Neuronal stem cell (in vitro differentiated cells): ENCODE data around the gene RASAL2.

Experiments used
- DNase-seq: peaks from one replicate; pipeline ENCODE4 v3.0.0-alpha.2; 2013; ENCODE audit warnings: low spot score
- H2AFZ ChIP-seq: one replicate; pipeline ENCODE4 v1.6.1; 2013; ENCODE audit warnings: mild to moderate bottlenecking, low read length, inconsistent platforms
- H2AK5ac ChIP-seq: 2 replicates; pipeline ENCODE4 v1.6.1; 2013; ENCODE audit warnings: low read depth, mild to moderate bottlenecking, inconsistent platforms, low read length, moderate library complexity, mixed read lengths
- H2BK120ac ChIP-seq: 2 replicates; pipeline ENCODE4 v1.6.1; 2013; ENCODE audit warnings: low read depth, mild to moderate bottlenecking, inconsistent platforms, low read length, moderate library complexity, mixed read lengths
- H2BK12ac ChIP-seq: one replicate; pipeline ENCODE4 v1.6.1; 2013; ENCODE audit warnings: low read length, inconsistent platforms
- H2BK15ac ChIP-seq: 2 replicates; pipeline ENCODE4 v1.6.1; 2013; ENCODE audit warnings: mild to moderate bottlenecking, low read length, inconsistent platforms, mixed read lengths
- H2BK5ac ChIP-seq: one replicate; pipeline ENCODE4 v1.6.1; 2013; ENCODE audit warnings: inconsistent platforms, mild to moderate bottlenecking, low read length, moderate library complexity
- H3K14ac ChIP-seq: one replicate; pipeline ENCODE4 v1.6.1; 2013; ENCODE audit warnings: low read length, inconsistent platforms
- H3K18ac ChIP-seq: 2 replicates; pipeline ENCODE4 v1.6.1; 2013; ENCODE audit warnings: low read length, inconsistent platforms
- H3K23ac ChIP-seq: 2 replicates; pipeline ENCODE4 v1.6.1; 2013; ENCODE audit warnings: low read depth, mild to moderate bottlenecking, mixed read lengths, low read length, inconsistent platforms; ENCODE audit not compliant: poor library complexity
- H3K27ac ChIP-seq: replicated peaks from 3 replicates; pipeline ENCODE4 v1.5.1; 2013; ENCODE audit warnings: low read length, inconsistent platforms
- H3K27me3 ChIP-seq, 3 experiments: 2 replicates each; pipeline ENCODE4 v1.6.1; 2013; ENCODE audit warnings: low read length in 3 of 3, mild to moderate bottlenecking in 2 of 3, inconsistent platforms in 1 of 3, low read depth in 1 of 3, mixed read lengths in 1 of 3, moderate library complexity in 1 of 3; ENCODE audit not compliant: control insufficient read depth in 3 of 3, insufficient read depth in 3 of 3
- H3K36me3 ChIP-seq, 2 donors: replicated peaks in 1 of 2; 2 replicates each; pipeline ENCODE4 v1.6.1; 2013; ENCODE audit warnings: low read length in 2 of 2; ENCODE audit not compliant: control insufficient read depth in 2 of 2, insufficient read depth in 2 of 2
- H3K4ac ChIP-seq: 2 replicates; pipeline ENCODE4 v1.6.1; 2013; ENCODE audit warnings: inconsistent platforms, mild to moderate bottlenecking, low read length, moderate library complexity
- H3K4me1 ChIP-seq, 2 donors: 1 replicate in 1 of 2; 2 replicates in 1 of 2; pipeline ENCODE4 v1.6.1; 2013; ENCODE audit warnings: low read length in 2 of 2, low read depth in 1 of 2; ENCODE audit not compliant: control insufficient read depth in 2 of 2, insufficient read depth in 1 of 2
- H3K4me2 ChIP-seq: one replicate; pipeline ENCODE4 v1.6.1; 2013; ENCODE audit warnings: mild to moderate bottlenecking, low read length, inconsistent platforms; ENCODE audit not compliant: insufficient read depth, poor library complexity, severe bottlenecking
- H3K4me3 ChIP-seq, 2 donors: 2 replicates each; pipeline ENCODE4 v1.5.1; 2013; ENCODE audit warnings: low read length in 2 of 2, mild to moderate bottlenecking in 2 of 2, inconsistent platforms in 1 of 2, moderate library complexity in 1 of 2
- H3K79me1 ChIP-seq: one replicate; pipeline ENCODE4 v1.6.1; 2013; ENCODE audit warnings: low read depth, mild to moderate bottlenecking, inconsistent platforms, low read length, moderate library complexity
- H3K9ac ChIP-seq: one replicate; pipeline ENCODE4 v1.6.1; 2013; ENCODE audit warnings: mild to moderate bottlenecking, low read depth, low read length, inconsistent platforms; ENCODE audit not compliant: poor library complexity
- H3K9me3 ChIP-seq, 2 donors: replicated peaks in 1 of 2; 2 replicates each; pipeline versions ENCODE3 to v1.6.1; 2013; ENCODE audit warnings: low read length in 2 of 2, mild to moderate bottlenecking in 2 of 2, inconsistent platforms in 1 of 2, low read depth in 1 of 2, mixed read lengths in 1 of 2, moderate library complexity in 1 of 2; ENCODE audit not compliant: control insufficient read depth in 2 of 2, insufficient read depth in 1 of 2
- H4K8ac ChIP-seq: one replicate; pipeline ENCODE4 v1.6.1; 2013; ENCODE audit warnings: low read depth, mild to moderate bottlenecking, inconsistent platforms, low read length, moderate library complexity
- H4K91ac ChIP-seq: one replicate; pipeline ENCODE4 v1.6.1; 2013; ENCODE audit warnings: low read length, low read depth, mild to moderate bottlenecking, inconsistent platforms; ENCODE audit not compliant: poor library complexity
- WGBS, 2 donors: extraction: QIAGEN DNeasy Blood & Tissue Kit; methylation state at CpG; one replicate each; pipeline ENCODE4 v1.1.7; 2013; ENCODE audit warnings: missing lambda C conversion rate in 2 of 2, mixed read lengths in 1 of 2; ENCODE audit not compliant: insufficient read length in 2 of 2, insufficient replicate concordance in 1 of 2; ENCODE audit errors: extremely low coverage in 2 of 2; 5-methylcytosine and 5-hydroxymethylcytosine counted together

Gene RASAL2

DNA sequence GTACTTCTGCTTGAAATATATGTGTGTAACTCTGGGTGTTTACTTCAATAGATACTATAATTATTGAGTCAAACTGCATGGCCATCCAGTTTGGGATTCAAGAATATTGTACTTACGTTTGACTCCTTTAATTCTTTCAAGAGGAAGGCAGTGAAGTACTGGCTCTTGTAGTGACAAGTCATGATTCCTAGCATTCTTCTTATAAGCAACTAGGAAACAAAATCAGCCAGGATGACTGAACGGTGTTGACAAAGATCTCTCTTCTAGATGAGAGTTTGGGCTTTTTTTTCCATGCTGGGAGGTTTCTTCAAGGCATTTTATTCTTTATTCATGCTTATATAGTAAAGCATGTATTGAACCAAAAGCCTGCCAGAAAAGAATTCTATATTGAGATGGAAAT lies 344.5 kb downstream of the RASAL2 start:
- Histone ChIP-seq H3K18ac (no peak overlapping the region), H3K14ac (no peak overlapping the region), H3K9ac (no peak overlapping the region), H2BK15ac (no peak overlapping the region), H2BK120ac (no peak overlapping the region), H3K4ac (no peak overlapping the region), H3K23ac (no peak overlapping the region), H3K36me3 (peaks cover 6 to 32% of the 10 kb centered on the region in 2 donors), H3K4me2 (no peak overlapping the region), H2BK12ac (no peak overlapping the region), H2AFZ (no peak overlapping the region), H4K91ac (no peak overlapping the region), H2AK5ac (no peak overlapping the region), H3K9me3 (no peaks in the 10 kb centered on the region), H2BK5ac (no peak overlapping the region), H4K8ac (no peak overlapping the region), H3K27me3 (no peaks in the 10 kb centered on the region), H3K4me1 (peaks cover 0 to 11% of the 10 kb centered on the region in 2 donors), H3K4me3 (no peak overlapping the region), H3K27ac (no peak overlapping the region), H3K79me1 (no peaks in the 10 kb centered on the region)
- peak; percentile 9 for DNase-seq
- no CpG with 5 or more reads among the region's 2 CpGs for WGBS, 2 donors

DNA sequence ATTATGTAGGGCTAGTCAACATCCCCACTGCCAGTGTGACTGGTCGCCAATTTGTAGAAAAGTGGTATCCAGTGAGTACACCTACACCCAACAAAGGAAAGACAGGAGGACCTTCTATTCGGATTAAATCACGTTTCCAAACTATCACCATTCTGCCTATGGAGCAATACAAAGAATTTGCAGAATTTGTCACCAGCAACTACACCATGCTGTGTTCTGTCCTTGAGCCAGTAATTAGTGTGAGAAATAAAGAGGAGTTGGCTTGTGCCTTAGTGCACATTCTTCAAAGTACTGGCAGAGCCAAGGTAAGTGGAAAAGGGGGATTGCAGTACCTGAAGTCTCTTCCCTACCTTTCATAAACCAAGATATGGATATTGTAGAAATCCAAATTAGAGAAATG lies 349.0 kb downstream of the RASAL2 start:
- Histone ChIP-seq H2BK5ac (no peak overlapping the region), H2AK5ac (no peak overlapping the region), H3K4me2 (no peak overlapping the region), H2BK15ac (no peak overlapping the region), H3K79me1 (no peaks in the 10 kb centered on the region), H3K18ac (no peak overlapping the region), H3K9ac (no peak overlapping the region), H3K9me3 (no peaks in the 10 kb centered on the region), H3K4me3 (no peak overlapping the region), H2AFZ (no peak overlapping the region), H3K36me3 (peaks cover 6 to 68% of the 10 kb centered on the region in 2 donors), H3K14ac (no peak overlapping the region), H3K27ac (no peak overlapping the region), H3K4ac (no peak overlapping the region), H4K8ac (no peak overlapping the region), H3K4me1 (peaks cover 0 to 9% of the 10 kb centered on the region in 2 donors), H2BK120ac (no peak overlapping the region), H3K27me3 (no peaks in the 10 kb centered on the region), H4K91ac (no peak overlapping the region), H3K23ac (no peak overlapping the region), H2BK12ac (no peak overlapping the region)
- DNase-seq, result no peak
- no CpG with 5 or more reads among the region's 3 CpGs for WGBS, 2 donors

DNA sequence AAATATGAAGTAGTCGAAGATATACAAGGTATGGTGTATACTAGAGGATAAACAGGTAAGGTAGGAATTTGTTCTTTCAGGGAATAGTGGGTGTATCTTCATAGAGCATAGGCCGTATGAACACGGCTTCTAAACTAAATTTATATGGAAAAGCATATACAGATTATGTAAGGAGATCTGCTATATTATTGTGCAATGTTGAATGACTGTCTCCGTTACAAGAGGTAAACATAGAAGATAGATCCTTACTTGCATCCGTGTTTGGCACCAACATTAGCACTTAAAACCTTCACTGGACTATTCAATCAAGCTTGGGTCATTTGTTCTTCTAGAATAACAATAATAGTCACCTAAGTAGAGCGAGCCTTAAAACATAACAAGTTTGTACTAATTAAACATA lies 357.0 kb downstream of the RASAL2 start:
- no peak overlapping the region for H4K8ac ChIP-seq
- no CpG with 5 or more reads among the region's 6 CpGs for whole genome bisulfite sequencing, 2 donors

DNA sequence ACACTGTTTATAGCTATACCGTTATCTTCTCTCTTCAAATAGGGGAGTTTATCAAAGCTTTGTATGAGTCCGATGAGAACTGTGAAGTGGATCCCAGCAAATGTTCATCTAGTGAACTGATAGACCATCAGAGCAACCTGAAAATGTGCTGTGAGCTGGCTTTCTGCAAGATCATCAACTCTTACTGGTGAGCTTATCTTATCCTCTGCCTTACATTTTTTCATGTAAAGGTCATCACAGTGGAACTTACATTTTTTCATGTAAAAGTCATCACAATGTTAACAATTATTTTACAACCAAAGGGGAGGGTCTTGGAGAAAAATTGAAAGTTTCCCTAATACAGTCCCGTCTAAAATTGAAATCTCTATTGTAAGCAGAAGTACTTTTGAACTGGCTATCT lies 357.6 kb downstream of the RASAL2 start:
- H3K14ac ChIP-seq, result no peak overlapping the region
- WGBS, 2 donors, result no CpG with 5 or more reads among the region's 3 CpGs
- no peak for DNase-seq

More for the DNA sequence above, 357.0 kb downstream of the RASAL2 start:
- Histone ChIP-seq H3K27ac (no peak overlapping the region), H3K79me1 (no peaks in the 10 kb centered on the region), H3K9ac (no peak overlapping the region), H2BK120ac (no peak overlapping the region), H3K14ac (no peak overlapping the region), H3K4me2 (no peak overlapping the region), H3K23ac (no peak overlapping the region), H2BK5ac (no peak overlapping the region), H2BK12ac (no peak overlapping the region), H2AFZ (no peak overlapping the region), H4K91ac (no peak overlapping the region), H3K4me1 (no peaks in the 10 kb centered on the region), H3K36me3 (peaks cover 2 to 46% of the 10 kb centered on the region in 2 donors), H3K18ac (no peak overlapping the region), H2BK15ac (no peak overlapping the region), H3K27me3 (no peaks in the 10 kb centered on the region), H3K9me3 (no peaks in the 10 kb centered on the region), H3K4me3 (no peak overlapping the region), H3K4ac (no peak overlapping the region), H2AK5ac (no peak overlapping the region)
- DNase-seq, result no peak

More for the DNA sequence above, 357.6 kb downstream of the RASAL2 start:
- H3K36me3 ChIP-seq, result peaks cover 2 to 46% of the 10 kb centered on the region in 2 donors
- no peak overlapping the region for H4K91ac ChIP-seq
- H3K4ac ChIP-seq, result no peak overlapping the region
- H2BK5ac ChIP-seq, result no peak overlapping the region
- H2BK15ac ChIP-seq, result no peak overlapping the region
- H3K9me3 ChIP-seq, result no peaks in the 10 kb centered on the region
- no peak overlapping the region for H4K8ac ChIP-seq
- H3K18ac ChIP-seq, result no peak overlapping the region
- no peaks in the 10 kb centered on the region for H3K27me3 ChIP-seq
- no peak overlapping the region for H2BK120ac ChIP-seq
- H2AK5ac ChIP-seq, result no peak overlapping the region
- no peak overlapping the region for H3K4me2 ChIP-seq
- H3K4me1 ChIP-seq, result no peaks in the 10 kb centered on the region
- no peak overlapping the region for H3K23ac ChIP-seq
- H3K27ac ChIP-seq, result no peak overlapping the region
- H3K79me1 ChIP-seq, result no peaks in the 10 kb centered on the region
- H3K4me3 ChIP-seq, result no peak overlapping the region
- no peak overlapping the region for H2BK12ac ChIP-seq
- no peak overlapping the region for H3K9ac ChIP-seq
- H2AFZ ChIP-seq, result no peak overlapping the region
